Vagina (tissue), 2 donors: Measurements from ENCODE around the gene SYCP2L. TPM values are rescaled to one million over a fixed set of nuclear protein-coding genes. Genes with fewer than 3 reads are reported as not detected.

Source experiments
- DNase-seq, 2 donors: peaks; one replicate each; pipeline ENCODE4 v3.0.0-alpha.2; 2017; ENCODE audit errors: extremely low spot score in 2 of 2
- H3K27ac ChIP-seq: fragments of 200-600 bp; sonication (generic); one replicate; pipeline ENCODE4 v1.5.1; 2019
- H3K27me3 ChIP-seq: fragments of 200-600 bp; sonication (generic); one replicate; pipeline ENCODE4 v1.5.1; 2019
- H3K36me3 ChIP-seq, 2 donors: fragments of 200-600 bp; sonication (generic); one replicate each; pipeline ENCODE4 v1.5.1; 2017 to 2019
- H3K4me1 ChIP-seq: fragments of 200-600 bp; sonication (generic); one replicate; pipeline ENCODE4 v1.5.1; 2019
- H3K4me3 ChIP-seq, 2 donors: fragments of 200-600 bp; sonication (generic); 1 replicate in 1 of 2; 2 replicates in 1 of 2; pipeline ENCODE4 v1.5.1; 2016 to 2019
- H3K9me3 ChIP-seq: fragments of 200-600 bp; sonication (generic); one replicate; pipeline ENCODE4 v1.5.1; 2019
- CTCF ChIP-seq, 3 experiments: fragments of 450-650 bp in 2 of 3; fragments of 200-600 bp in 1 of 3; sonication (generic) in 1 of 3; IDR thresholded peaks; one replicate each; pipeline ENCODE4 v1.5.1; 2017 to 2019; ENCODE audit warnings: antibody characterized with exemption in 3 of 3, mild to moderate bottlenecking in 2 of 3, moderate library complexity in 2 of 3
- POLR2A ChIP-seq, 2 donors: fragments of 450-650 bp; IDR thresholded peaks; one replicate each; pipeline ENCODE4 v1.6.1; 2017; ENCODE audit warnings: antibody characterized with exemption in 2 of 2, mild to moderate bottlenecking in 2 of 2, moderate library complexity in 2 of 2
- POLR2AphosphoS5 ChIP-seq, 2 donors: sonication (generic); formaldehyde crosslinking; IDR thresholded peaks; one replicate each; pipeline ENCODE4 v1.9.0; 2017; ENCODE audit warnings: antibody characterized with exemption in 2 of 2, mild to moderate bottlenecking in 2 of 2, low read depth in 1 of 2; ENCODE audit not compliant: insufficient read depth in 1 of 2
- intact Hi-C: fragments of 100-400 bp; cut with DNase I; formaldehyde crosslinking; loops from one replicate; pipeline ENCODE4 v1.15.1; 2023
- total RNA-seq: library from RNA; depleted of rRNA; stranded (reverse); fragments of >200 nt; gene quantifications from one replicate; pipeline ENCODE4 v1.2.3, GENCODE V29; 2016

SYCP2L gene
- total RNA-seq, result 0.25 TPM

DNA sequence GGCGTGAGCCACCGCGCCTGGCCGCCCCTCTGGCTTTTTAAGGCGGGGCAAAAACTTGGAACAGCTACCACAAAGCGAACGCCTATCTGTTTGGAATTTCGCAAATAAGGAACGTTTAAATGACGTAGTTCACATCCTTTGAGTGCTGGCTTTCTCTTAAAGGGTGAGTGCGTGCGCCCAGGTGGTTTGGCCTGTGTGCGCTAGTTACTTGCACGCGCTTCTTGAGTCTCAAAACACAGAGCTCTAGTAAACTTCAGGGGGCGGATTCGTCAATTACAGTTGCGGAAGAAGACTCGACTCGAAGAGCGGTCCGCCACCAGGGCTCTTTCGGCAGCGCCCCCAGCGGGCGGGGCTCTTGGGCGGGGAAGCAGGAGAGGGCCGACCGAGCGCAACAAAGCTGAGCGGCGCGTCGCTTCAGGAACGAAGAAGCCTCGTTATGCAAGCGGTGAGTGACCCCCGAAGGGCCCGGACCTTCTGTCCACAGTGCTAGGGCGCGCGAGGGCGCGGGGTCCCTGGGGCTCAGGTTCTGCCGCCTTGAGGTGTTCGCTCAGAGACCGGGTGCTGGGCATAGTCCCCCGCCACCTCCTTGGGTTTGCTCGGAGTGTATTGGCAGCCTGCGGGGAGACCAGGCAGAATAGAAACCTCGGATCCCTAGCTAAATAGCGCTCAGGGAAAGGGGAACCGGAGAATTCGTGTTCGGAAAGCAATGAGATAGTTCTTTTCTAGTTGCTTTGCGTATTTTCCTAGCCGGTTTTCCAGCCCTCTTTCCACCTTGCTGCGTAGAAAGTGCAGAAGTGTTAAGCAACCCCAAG lies at the start of gene SYCP2L:
TSS of gene SYCP2L (plus strand) at position 362 of the 812 bp plus-strand sequence. CDS start at position 437, 75 bp downstream.
- no peak within 1 kb of the TSS for H3K27ac ChIP-seq
- intact Hi-C loops, result no loop called here
- no peaks in the 10 kb centered on the region for H3K36me3 ChIP-seq
- H3K4me3 ChIP-seq, result peak within 1 kb of the TSS in 1 of 2 donors; percentile 31
- H3K27me3 ChIP-seq, result peaks cover 26% of the 10 kb centered on the region
- H3K4me1 ChIP-seq, result peaks cover 21% of the 10 kb centered on the region
- TF ChIP-seq POLR2AphosphoS5 (IDR thresholded peaks at IDR 0.05; ENCODE audit: insufficient read depth in 1 of 2, low read depth in 1 of 2), result no peak
- TF ChIP-seq CTCF (IDR thresholded peaks at IDR 0.05), result no peak
- no peak for TF ChIP-seq POLR2A (IDR thresholded peaks at IDR 0.05)
- H3K9me3 ChIP-seq, result no peaks in the 10 kb centered on the region
- no peak for DNase-seq

- H3K27me3 ChIP-seq, result no peaks in the 10 kb centered on the region
- no peak overlapping the region for H3K27ac ChIP-seq
- no peak for DNase-seq
- peak overlapping the region; percentile 54 to 82 for H3K4me3 ChIP-seq
- H3K9me3 ChIP-seq, result no peaks in the 10 kb centered on the region
- no peaks in the 10 kb centered on the region for H3K36me3 ChIP-seq
- no peak for TF ChIP-seq POLR2AphosphoS5 (IDR thresholded peaks at IDR 0.05; ENCODE audit: insufficient read depth in 1 of 2, low read depth in 1 of 2)
- no peak for TF ChIP-seq POLR2A (IDR thresholded peaks at IDR 0.05)
- TF ChIP-seq CTCF (IDR thresholded peaks at IDR 0.05), result no peak
- intact Hi-C loops, result no loop called here
- peaks cover 17% of the 10 kb centered on the region for H3K4me1 ChIP-seq
Measured at GRCh38 chr6:10837622-10837994, 49.2 kb upstream of the SYCP2L start.

DNA sequence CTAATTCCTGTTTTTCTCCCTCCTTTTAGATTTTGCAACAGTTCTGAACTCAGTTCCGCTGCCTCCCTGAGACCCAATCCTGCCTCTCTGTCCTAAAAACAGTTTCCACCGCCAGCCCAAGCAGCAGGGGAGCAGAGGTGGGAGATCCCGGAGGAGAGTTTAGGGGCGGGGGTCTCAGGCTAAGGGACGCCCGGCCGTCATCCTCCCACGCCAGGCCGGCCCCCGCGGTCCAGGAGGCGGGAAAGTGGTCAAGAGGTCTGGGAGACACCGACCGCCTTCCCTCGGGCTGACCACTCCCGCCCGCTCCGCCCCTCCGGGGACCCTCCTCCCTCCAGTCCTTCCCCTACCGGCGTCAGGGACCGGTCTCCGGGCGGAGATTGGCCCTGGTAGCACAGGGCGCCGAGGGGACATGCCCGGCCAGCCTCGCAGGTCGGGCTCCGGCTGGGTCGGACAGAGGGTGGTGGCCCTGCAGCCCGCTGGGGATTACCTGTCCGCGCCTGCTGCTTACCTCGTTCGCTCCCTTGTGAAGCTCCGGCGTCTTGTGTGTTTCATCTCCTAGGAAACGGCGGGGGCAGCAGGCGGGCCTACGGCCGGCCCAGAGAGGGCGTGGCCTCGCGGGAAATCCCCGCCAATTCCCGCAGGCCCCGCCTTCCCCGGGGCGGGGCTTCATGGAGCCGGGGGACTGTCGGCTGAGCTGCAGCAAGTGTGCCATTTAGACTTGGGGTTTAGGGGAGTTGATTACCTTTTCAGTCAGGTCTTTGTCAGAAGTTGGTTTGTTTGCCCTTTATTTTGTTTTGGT lies 48.7 kb upstream of the SYCP2L start, which contains the start of gene MAK:
TSS of gene MAK (minus strand) at position 545 of the 799 bp plus-strand sequence. CDS start 7,891 bp downstream, outside the sequence.
- Histone ChIP-seq H3K4me3 (peak within 1 kb of the TSS; percentile 54 to 82), H3K27ac (no peak within 1 kb of the TSS), H3K4me1 (peaks cover 17% of the 10 kb centered on the region), H3K36me3 (no peaks in the 10 kb centered on the region), H3K9me3 (no peaks in the 10 kb centered on the region), H3K27me3 (no peaks in the 10 kb centered on the region)
- intact Hi-C loops, result no loop called here
- peak in 1 of 2 donors; percentile 88 for DNase-seq
- TF ChIP-seq POLR2AphosphoS5 (IDR thresholded peaks at IDR 0.05; ENCODE audit: insufficient read depth in 1 of 2, low read depth in 1 of 2) (peak; percentile 44 to 46), POLR2A (IDR thresholded peaks at IDR 0.05) (no peak), CTCF (IDR thresholded peaks at IDR 0.05) (no peak)

DNA sequence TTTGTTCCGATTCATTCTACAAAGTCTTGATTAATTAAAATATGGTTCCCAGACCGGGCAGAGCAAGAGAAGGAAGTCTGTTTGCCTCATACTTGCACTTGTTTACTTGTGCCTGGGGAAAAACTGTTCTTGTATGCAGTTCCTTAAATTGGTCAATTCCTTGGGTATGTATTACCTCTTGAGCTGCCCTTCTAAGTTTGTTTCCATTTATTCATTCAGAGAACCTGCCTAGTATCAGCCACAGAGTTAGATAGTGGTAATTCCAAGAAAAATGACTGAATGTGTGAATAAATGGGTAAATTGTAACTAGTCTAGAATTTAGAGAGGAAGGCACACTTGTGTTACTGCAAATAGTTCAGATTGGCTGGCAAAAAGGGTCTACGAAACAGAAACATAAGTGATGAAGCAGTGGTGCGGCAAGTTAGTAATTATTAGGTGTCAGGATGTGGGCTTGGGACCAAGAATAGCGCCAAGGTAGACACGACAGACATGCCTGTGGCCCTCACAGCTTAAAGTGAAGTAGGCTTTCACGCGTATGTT lies 48.0 kb upstream of the SYCP2L start:
- Histone ChIP-seq H3K4me3 (peak overlapping the region; percentile 54 to 82), H3K4me1 (peaks cover 17% of the 10 kb centered on the region), H3K27me3 (no peaks in the 10 kb centered on the region), H3K9me3 (no peaks in the 10 kb centered on the region), H3K27ac (no peak overlapping the region), H3K36me3 (no peaks in the 10 kb centered on the region)
- DNase-seq, result no peak
- TF ChIP-seq CTCF (IDR thresholded peaks at IDR 0.05) (no peak), POLR2A (IDR thresholded peaks at IDR 0.05) (no peak), POLR2AphosphoS5 (IDR thresholded peaks at IDR 0.05; ENCODE audit: insufficient read depth in 1 of 2, low read depth in 1 of 2) (no peak)
- intact Hi-C loops, result no loop called here
